AG04449 (cell line): Measurements from ENCODE around the gene PTPN23.

ENCODE experiments used
- CTCF ChIA-PET: fragments of 350-600 bp; formaldehyde crosslinking; extraction: SDS; loops from one replicate; lab custom pipeline; 2021; ENCODE audit warnings: antibody characterized with exemption; lab: Yijun Ruan, JAX
- POLR2A ChIA-PET: fragments of 400-600, 350-600 bp; formaldehyde crosslinking; extraction: SDS; loops from one replicate; lab custom pipeline; 2020; ENCODE audit warnings: antibody characterized with exemption, inconsistent platforms; lab: Yijun Ruan, JAX
- DNase-seq: peaks from one replicate; pipeline ENCODE4 v3.0.0-alpha.2; 2010; ENCODE audit warnings: low read depth, low spot score
- H3K4me3 ChIP-seq: 2 replicates; pipeline ENCODE4 v1.5.1; 2011; ENCODE audit warnings: low read depth, mild to moderate bottlenecking, control low read depth, low read length
- CTCF ChIP-seq: IDR thresholded peaks from one replicate; pipeline ENCODE4 v1.5.1; 2011; ENCODE audit warnings: mild to moderate bottlenecking, moderate library complexity, low read length, control low read depth, inconsistent platforms; ENCODE audit not compliant: insufficient read depth; ENCODE audit errors: missing control alignments

The PTPN23 gene

DNA sequence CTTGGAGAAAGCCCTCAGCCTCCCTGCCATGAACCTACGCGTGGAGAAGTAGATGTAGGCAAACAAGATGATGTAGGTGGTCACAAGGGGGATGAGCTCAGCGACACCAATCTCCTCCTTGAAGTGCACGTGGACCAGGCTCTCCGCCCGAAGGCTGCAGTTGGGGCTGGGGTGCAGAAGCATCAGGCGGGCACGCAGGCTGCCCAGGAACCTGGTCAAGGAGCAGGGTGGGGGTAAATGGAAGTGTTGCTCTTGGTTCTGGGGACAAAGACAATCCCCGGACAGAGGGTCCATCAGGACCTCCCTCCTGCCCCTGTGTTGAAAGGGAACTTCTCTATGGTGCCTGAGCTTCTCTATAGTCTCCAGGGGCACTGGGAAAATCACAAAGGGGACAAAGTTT lies 45.1 kb downstream of the PTPN23 start:
- DNase-seq: no peak
- CTCF ChIA-PET: interaction anchor here (1.5 to 7.5 kb wide), 6 partner anchors 10 to 89 kb away, joined by 3 to 75 read pairs (median 6); partner anchors contain the start of gene SCAP
- H3K4me3 ChIP-seq: no peak overlapping the region
- POLR2A ChIA-PET: no interaction called here
- TF ChIP-seq CTCF: no peak

DNA sequence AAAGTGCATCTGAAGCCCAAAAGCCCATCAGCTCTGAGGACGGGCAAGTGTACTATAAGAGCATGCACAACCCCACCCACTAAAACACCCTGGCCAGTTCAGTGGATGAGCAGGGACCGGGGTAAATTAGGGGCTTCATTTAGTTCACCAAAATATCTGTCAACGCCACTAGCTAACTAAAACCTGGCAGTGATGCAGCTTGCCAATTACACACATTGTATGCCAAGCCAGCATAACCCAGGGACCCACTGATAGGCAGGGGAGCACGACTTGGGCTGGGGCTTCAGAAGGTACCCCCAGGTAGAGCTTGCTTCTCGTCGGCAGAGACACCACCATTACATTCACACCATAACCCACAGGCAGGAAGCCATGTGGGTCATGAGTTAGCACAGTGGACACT lies 47.0 kb downstream of the PTPN23 start:
- no peak for DNase-seq
- POLR2A ChIA-PET: no interaction called here

GRCh38 chr3:47428662-47429061 lies 47.8 kb downstream of the PTPN23 start:
- DNase-seq: no peak
- POLR2A ChIA-PET: no interaction called here
- CTCF ChIA-PET: interaction anchor here (5.3 kb wide), 1 partner anchor 9 kb away, joined by 48 read pairs; no protein-coding TSS in a partner anchor
- no peak overlapping the region for H3K4me3 ChIP-seq
- no peak for TF ChIP-seq CTCF

More for the DNA sequence above, 47.0 kb downstream of the PTPN23 start:
- CTCF ChIA-PET: interaction anchor here (0.6 to 5.3 kb wide), 3 partner anchors 8 to 87 kb away, joined by 3 to 48 read pairs (median 5); no protein-coding TSS in a partner anchor
- no peak overlapping the region for H3K4me3 ChIP-seq
- TF ChIP-seq CTCF: no peak

DNA sequence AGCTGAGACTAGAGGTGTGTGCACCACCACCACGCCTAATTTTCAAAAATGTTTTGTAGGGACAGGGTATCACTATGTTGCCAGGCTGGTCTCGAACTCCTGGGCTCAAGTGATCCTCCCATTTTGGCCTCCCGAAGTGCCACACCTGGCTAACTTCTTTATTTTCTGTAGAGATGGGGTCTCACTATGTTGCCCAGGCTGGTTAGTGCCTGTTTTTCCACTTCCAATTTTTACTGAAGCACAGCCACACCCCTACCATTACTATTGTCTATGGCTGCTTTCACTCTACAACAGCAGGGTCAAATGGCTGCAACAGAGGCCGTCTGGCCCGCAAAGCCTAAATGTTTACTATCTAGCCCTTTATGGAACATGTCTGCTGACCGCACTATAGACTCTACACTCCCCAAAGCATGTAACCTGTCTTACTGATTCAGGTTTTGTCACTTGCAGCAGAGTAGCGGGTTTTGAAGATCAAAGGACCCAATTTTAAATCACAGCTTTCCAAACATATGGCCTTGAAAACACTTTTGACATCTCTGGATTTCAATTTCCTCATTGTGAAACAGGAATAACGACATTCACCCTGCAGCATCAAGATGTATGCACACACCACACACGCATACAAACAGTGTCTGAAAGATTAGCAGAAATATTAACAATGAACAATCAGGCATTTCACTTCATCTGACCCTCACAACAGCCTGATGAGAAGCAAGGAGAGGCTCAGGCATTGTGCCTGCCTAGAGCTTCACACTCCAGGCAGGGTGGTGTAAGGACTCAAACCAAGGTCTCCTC lies 48.9 kb downstream of the PTPN23 start:
- no peak overlapping the region for H3K4me3 ChIP-seq
- no peak for DNase-seq
- no peak for TF ChIP-seq CTCF
- ChIA-PET CTCF (interaction anchor here (1.0 to 5.3 kb wide), 2 partner anchors 10 to 11 kb away, joined by 5 to 48 read pairs; no protein-coding TSS in a partner anchor), POLR2A (no interaction called here)

DNA sequence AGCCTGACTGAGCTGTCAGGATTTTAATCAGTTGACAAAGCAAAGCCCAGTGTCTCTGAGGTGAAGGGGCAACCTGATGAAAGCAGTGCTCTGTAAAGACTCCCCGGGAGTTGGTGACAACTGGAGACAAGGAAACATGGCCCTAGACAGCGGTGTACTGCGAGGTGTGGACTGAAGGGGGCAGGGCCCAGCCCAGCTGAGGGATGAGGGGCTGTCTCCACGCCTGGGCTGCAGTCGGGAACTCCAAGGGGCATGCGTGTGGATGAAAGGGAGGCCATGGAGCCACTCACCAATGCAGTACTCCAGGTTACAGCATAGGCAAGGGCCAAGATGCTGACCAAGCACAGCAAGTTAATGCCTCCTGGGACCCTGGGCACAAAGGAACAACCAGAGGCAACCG lies 49.8 kb downstream of the PTPN23 start:
- no peak overlapping the region for H3K4me3 ChIP-seq
- ChIA-PET CTCF (interaction anchor here (1.5 to 5.3 kb wide), 2 partner anchors 10 to 11 kb away, joined by 8 to 48 read pairs; no protein-coding TSS in a partner anchor), POLR2A (no interaction called here)

More for the DNA sequence above, 49.8 kb downstream of the PTPN23 start:
- no peak for DNase-seq
- TF ChIP-seq CTCF: no peak
